CD4-positive, alpha-beta T cell treated with Interleukin-12 subunit alpha and Interleukin-12 subunit beta, for 1 hour (primary cell): Measurements from ENCODE around the gene NPY4R.
"Not testable (repeated sequence)": the region's sequence is repeated elsewhere in the genome, so short reads cannot be mapped to it uniquely, and the experiment has no call there.

Experiments used
- DNase-seq: peaks from one replicate; pipeline ENCODE4 v3.0.0-alpha.2; 2020

Gene NPY4R, protein sequence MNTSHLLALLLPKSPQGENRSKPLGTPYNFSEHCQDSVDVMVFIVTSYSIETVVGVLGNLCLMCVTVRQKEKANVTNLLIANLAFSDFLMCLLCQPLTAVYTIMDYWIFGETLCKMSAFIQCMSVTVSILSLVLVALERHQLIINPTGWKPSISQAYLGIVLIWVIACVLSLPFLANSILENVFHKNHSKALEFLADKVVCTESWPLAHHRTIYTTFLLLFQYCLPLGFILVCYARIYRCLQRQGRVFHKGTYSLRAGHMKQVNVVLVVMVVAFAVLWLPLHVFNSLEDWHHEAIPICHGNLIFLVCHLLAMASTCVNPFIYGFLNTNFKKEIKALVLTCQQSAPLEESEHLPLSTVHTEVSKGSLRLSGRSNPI

GRCh38 chr10:46465765-46466164, at the start of gene NPY4R:
NPY4R (minus strand) TSS chr10:46465958; CDS start chr10:46462635, 3,323 bp downstream.
- DNase-seq = not testable (repeated sequence)

DNA sequence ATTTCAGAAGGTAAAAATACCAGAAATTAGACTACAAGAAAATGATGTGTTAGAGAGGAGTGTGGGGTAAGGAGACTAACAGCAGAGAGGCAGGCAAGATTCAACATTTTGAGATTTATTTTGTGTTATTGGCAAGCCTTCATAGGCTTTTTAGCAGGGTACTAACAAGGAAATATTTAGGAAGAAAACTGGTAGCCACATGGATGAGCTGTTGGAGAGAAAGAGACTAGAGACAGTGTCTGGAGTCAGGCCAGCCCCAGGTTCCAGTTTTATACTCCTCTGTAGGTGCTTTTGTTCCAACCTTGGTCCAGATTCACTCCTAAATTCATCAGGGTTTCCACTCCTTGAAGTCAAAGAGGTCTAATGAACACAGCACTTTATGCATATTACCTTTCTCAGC, 49.6 kb upstream of the NPY4R start:
- no peak for DNase-seq

- no peak for DNase-seq
Observed at GRCh38 chr10:46514899-46515298, 49.1 kb upstream of the NPY4R start.

DNA sequence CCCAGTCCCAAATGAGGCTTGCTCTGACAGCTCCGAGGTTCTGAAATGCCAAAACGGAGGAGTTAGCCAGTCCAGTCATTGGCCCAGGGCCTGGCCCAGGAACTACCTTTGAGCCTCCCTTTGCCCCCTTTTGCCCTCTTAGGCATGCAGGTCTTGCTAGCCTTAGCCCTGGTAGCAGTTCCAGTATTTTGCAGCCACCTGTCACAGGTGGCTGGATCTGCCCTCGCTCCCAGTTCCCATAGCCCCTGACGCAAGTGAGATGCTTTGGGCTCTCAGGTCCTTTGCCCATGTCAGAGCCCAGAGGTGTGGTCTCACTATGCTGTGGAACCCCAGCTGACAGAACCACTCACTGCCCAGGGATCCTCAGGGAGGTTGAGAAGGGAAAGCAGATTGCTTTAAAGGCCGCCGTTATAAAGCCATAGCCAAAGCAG, 48.7 kb upstream of the NPY4R start:
- DNase-seq = no peak

GRCh38 chr10:46513333-46513732, 47.6 kb upstream of the NPY4R start:
- not testable (repeated sequence) for DNase-seq

GRCh38 chr10:46512725-46513124, 47.0 kb upstream of the NPY4R start:
- not testable (repeated sequence) for DNase-seq

DNA sequence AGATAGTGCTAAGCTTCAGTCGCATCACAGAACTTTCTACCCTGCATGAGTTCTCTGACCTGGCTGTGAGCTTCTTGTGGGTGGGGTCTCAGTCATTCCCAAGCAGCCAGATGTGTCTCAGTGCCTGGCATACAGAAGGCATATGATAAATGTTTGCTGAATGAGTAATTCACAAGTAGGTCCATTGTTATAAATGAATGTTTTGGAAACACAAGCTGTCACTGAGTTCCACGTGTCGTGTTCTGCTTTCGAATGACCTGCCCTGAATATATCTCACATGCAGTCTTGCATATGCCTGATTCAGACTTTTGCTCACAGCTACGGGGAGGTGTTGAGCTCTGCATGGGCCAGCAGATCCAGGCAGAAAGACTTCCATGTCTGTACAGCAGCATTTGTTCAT, 46.2 kb upstream of the NPY4R start:
- DNase-seq = not testable (repeated sequence)

- DNase-seq = not testable (repeated sequence)
Observed at GRCh38 chr10:46499990-46500389, 34.2 kb upstream of the NPY4R start.

DNA sequence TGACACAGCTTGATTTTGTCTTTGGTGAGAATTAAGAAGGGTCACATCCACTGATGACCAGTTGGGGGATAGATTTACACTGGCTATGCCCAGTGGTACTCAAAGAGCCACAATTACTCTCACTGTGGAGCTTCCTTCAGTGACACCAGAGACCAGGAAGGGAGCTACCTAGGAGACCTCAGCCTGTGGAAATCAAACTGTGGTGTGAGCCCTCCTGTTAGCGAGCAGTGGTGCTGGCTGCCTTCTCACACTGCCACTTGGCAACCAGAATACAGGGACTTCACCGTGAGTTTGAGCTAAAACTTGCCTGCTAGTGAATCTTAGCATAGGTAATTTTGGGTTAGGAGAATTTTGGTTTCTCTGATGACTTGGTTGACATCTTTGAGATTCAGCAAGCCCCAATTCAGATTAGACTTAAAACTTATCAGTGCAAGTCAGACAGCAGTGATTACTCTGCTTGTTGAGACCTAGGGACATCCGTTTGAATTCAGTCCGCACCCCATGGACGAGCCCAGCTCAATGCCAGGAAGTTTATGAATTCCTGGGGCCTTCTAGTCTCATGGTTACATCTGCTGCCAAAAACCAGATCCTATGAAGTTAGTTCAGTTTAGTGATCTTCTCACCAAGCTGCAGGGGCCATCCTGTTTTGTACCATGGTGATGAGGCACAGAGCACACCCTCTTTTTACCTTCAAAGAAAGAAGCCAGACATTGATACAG, 33.4 kb upstream of the NPY4R start:
- not testable (repeated sequence) for DNase-seq

DNA sequence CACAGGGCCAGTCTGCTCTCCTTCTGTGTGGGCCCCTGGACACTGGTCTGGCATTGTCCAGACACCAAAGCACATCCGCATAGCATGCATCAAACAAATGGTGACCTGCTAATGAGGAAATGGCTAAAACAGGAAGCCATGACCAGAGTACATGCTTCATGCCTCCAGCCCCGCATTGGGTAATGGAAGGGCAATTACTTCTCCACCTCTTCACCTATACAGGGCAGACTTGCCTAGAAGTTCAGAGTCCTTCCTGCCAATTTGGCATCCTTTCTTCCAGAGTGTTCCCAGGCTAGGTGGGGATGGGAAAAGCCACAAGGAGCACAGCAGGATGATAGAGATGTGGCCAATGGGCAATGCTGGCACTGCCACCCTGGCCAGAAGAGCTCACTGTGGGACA, 32.1 kb upstream of the NPY4R start:
- DNase-seq = not testable (repeated sequence)

DNA sequence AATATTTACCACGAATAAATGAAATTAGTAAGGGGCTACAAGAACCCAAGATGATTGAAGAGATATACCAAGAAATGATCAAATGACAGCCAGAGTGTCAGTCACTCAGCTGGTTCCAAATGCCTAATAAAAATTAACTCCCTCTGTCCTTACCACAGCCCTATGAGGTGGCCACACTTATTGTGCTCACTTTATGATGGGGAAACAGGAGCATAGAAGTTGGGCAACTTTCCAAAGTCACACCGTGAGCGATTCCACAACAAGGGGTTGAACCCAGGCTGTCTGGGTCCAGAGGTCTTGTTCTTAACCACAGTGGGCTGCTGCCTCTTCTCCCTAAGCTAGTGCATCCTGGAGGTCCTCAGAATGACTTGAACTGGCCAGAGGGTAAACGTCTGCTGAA, 31.6 kb upstream of the NPY4R start:
- DNase-seq = not testable (repeated sequence)

DNA sequence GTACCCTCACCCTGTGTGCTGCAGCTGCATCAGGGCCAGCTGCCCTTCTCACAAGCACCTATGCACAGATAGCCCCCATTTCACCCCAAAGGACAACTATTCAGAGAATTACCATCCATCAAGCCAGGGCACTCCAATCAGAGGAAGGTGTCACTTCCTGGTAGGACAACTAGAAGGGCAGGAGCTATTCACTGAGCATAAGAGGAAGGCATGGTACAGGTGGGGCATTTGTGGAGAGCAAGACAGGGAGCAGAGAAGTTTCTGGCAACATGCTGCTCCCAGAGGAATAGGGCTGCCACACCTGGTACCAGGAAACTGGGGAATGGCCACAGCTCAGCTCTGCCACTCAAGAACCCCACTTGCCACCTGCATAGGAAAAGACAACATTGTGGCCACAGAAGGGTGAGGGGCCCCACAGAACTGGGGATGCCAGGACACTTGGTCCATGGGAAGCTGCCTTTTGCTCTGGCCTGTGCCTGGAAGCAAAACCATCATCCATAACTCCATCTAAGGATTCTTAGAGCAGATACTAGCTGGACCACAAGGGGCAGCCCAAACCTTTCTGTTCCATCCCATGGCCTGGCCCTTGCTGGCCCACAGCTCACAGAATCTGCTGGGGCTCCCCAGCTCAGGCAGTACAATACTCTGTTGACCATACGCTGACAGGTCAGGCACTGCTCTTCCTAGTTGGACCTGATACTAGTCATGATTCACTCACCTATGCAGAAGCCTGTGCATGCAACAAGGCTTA, 25.8 kb upstream of the NPY4R start:
- not testable (repeated sequence) for DNase-seq

- DNase-seq = not testable (repeated sequence)
Observed at GRCh38 chr10:46490285-46490684, 24.5 kb upstream of the NPY4R start.

DNA sequence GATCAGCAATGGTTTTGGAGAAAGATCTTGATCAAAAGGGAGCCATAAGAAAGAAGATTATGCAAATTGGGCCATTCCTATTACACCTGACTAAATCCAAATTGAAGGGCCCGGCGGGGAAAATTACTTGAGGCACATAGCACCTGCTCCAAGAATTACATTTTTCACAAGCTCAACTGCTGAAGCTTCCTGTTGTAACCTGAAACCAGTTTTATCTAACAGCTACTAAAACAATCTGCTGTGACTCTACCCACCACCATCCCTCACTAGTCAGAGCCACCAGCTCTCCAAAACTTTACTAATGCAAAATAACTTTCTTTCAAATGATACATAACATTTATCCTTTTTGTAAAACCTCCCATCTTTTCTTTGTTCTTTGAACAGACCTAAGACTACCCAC, 20.7 kb upstream of the NPY4R start:
- not testable (repeated sequence) for DNase-seq

DNA sequence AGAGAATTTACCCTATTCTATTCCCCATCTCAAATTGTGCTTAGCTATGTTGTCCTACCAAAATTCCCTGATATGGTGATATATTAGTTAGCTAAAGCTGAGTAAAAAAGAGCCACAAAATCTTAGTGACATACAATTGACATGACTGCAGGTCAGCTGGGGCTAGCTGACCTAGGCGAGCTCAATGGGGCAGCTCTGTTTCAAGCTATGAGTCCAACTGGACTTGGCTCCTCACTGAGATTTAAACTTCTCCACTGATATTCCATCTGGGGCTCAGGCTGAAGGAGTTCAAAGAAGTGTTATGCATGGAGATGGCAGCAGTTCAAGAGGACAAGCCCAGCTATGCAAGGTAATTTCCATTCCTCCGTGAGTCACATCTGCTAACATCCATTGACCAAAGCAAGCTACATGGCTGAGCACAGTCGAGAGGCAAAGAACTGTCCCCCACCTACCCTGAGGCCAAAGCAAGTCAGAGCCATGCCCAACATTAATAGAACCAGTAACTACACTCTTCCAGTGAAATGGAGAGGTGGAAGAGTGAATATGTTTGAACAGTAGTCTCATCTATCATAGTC, 9.1 kb upstream of the NPY4R start:
- DNase-seq = not testable (repeated sequence)

DNA sequence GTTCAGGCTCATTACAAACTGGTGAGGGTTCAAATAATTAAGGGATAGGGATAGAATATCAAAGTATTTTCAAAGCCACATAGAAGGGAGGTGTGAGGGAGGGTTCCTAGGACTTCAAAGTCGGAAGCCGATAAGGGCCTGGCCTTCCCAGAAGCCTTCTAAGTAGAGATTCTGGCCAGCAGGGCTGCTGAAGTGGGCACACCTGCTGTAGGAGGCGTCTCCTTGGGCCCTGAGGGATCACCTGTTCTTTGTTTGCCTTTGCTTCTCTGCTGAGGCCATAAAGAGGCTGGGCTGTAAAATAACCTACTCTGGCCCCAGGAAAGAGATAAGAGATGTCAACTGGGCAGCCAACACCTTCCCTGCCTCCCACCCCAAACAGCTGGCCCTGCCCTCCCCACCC, 8.0 kb upstream of the NPY4R start:
- not testable (repeated sequence) for DNase-seq

- not testable (repeated sequence) for DNase-seq
Observed at GRCh38 chr10:46470134-46470533, 4.4 kb upstream of the NPY4R start.

- not testable (repeated sequence) for DNase-seq
Observed at GRCh38 chr10:46468119-46468809, 2.5 kb upstream of the NPY4R start.

- not testable (repeated sequence) for DNase-seq
Observed at GRCh38 chr10:46463608-46464007, 2.1 kb downstream of the NPY4R start.

GRCh38 chr10:46462276-46462675, 3.5 kb downstream of the NPY4R start:
- not testable (repeated sequence) for DNase-seq

DNA sequence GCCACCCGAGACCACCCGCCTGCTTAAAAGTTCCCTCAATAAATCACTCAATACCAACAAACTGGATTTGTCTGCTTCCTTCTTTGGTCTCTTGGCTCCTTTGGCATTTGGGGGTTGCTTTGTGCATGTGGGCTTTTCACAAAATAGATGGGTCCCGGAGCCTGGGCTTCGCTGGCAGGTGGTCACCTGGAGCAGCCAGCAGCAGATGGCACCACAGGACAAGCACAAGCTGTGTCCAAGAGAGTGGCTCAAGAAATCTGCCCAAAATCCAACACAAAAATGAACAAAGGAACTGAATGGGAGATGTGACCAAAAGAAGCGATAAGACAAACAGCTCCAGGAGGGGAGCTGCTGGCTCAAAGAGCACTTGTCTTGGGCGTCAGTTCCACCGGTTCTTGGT, 6.2 kb downstream of the NPY4R start:
- DNase-seq = not testable (repeated sequence)

DNA sequence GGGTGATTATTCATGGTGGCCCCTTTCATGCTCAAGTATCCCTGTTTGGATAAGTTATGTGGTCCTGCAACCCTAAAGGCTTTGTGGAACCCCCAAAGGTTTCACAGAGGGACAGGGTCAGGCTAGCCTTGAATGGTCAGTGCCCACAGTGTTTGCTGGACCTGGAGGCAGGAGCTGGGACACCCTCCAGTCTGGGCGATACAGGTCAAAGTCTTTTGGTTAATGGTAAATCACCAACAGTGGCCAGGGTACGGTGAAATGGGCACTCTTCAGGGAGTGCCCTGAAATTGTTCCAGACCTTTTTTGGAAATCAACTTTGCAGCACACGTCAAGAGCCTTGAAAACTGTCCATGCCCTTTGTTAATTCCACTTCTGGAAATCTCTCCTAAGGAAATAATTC, 8.7 kb downstream of the NPY4R start:
- DNase-seq = not testable (repeated sequence)
